GM19455 (cell line): ENCODE data around the gene DTNA.

Source experiments
- ATAC-seq: cut with Tn5 transposase; IDR thresholded peaks from one replicate; pipeline ENCODE4 v1.9.1; 2021; ENCODE audit not compliant: unreplicated experiment

Gene DTNA

DNA sequence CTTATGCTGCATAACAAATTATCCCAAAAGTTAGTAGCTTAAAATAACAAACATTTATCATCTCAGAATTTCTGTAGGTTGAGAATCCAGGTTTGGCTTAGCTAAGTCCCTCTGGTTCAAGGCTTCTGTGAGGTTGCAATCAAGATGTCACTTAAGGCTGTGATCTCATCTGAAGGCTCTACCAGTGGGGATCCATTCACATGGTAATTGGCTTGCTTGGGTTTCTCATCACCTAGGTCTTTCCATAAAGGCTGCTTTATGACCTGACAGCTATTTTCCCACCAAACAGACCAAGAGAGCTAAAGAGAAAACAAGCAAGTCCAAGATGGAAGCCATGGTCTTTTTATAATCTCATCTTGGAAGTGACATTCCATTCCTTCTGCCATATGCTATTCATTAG, 137.3 kb downstream of the DTNA start:
- no peak for ATAC-seq

DNA sequence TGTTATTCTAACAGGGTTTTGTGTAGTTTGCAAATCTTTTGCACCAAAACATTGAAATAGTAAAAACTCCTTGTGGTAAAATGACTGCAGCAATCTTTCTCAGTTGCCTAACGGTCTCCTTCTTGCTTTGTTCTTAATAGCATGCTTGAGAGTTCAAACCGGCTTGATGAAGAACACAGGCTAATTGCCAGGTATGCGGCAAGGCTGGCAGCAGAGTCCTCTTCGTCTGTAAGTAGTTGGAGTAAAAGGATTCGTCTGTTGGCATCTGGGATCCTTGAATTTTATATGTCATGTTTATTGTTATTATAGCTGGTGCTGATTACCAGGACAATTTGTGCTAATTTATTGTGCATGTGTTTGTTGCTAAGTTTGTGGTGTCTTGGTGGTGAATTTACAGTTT, 138.1 kb downstream of the DTNA start:
- no peak for ATAC-seq

DNA sequence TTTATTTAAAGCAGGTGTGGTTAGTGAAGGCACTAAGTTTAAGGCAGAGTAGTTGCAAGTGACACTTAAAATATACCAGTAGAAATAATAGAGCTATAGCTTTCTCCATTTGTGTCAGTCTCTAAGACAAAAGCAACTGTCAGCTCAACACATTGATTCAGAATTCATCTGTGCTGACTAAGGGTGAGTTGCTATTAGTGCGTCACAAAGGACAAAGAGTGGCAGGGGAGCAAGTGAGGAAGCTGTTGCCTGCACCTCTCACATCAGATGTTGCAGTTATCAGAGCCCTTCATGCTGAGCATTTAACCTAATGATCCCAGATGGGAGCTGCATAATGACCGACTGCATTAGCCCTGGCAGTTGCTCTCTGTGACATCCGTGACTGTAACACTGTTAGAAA, 138.6 kb downstream of the DTNA start:
- ATAC-seq, result no peak

DNA sequence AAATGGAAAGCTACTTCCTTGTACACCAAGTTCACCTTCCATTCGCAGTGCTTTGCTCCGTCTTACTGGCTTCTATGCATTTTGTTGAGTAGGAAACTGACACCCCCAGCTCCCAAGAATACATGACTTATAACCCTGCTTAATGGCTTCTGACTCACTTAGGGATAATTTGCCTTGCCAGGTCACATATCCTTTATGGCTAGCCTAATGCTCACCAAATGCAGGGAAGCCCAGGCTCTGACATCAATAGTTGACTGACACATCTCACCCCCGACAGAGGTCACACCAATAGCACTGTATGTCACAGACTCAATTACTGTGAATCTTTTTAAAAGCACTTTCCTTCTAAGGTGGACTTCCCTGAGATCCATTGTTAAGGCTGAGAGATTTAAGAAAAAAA, 147.2 kb downstream of the DTNA start:
- ATAC-seq, result no peak

DNA sequence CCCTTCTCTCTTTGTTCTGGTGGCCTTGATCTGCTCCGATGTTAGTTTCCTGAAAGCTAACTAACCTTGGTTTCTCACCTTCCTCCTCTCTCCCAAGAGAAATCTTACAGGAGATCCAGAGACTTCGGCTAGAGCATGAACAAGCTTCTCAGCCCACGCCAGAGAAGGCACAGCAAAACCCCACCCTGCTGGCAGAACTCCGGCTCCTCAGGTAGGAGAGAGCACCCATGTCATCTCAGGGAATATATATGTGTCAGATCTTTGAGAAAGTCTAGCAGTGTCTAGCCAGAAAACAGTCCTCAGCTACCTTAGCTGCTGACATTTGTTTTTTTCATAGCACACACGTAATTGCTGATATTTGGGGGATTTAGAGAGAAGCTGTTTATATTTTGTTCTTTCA, 148.1 kb downstream of the DTNA start:
- ATAC-seq, result no peak

DNA sequence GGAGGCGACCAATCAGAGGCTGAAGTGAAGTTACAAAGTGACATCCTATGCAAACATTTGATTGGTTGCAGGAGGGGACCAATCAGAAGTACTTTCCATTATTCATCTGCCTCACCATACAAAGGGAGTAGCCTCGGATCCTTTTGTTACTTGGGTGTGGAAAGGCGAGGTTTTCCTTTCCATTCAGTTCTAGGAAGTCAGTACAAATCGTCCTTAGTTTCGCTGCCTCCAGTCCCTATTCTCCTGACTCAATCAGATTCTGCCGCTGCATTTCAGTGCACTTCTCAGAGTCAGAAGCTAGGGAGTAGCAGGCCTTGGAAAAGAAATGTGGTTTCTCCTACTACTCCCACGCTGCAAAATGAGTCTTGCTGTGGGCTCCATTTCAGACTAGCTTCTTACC, 149.4 kb downstream of the DTNA start:
- no peak for ATAC-seq

DNA sequence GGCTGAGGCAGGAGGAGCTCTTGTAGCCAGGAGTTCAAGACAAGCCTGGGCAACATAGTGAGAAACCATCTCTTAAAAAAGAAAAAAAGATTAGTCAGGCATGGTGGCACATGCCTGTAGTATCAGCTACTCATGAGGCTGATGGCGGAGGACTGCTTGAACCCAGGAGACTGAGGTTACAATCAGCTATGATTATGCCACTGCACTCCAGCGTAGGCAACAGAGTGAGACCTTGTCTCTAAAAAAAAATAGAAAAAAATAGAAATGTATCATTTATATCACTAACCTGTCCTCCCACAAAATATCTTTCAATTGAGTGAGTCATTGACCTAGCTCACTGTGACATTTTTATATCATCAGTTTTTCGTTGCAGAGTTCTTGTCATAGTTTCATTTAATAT, 152.5 kb downstream of the DTNA start:
- no peak for ATAC-seq

DNA sequence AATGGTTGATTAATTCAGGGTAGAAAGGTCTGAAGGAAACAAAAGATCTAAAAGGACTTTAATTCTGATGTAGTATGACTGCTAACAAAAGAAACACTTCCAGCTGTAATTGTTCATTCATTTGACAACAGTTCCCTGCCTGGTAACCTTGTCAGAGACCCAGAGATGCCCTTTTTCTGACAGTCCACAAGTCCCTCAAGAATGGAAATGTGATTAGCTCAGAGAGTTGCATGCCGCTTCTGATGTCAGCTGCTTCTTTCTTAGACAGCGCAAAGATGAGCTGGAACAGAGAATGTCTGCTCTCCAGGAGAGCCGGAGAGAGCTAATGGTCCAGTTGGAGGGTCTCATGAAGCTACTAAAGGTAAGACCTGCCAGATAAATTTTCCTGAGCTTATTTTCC, 153.6 kb downstream of the DTNA start:
- no peak for ATAC-seq

DNA sequence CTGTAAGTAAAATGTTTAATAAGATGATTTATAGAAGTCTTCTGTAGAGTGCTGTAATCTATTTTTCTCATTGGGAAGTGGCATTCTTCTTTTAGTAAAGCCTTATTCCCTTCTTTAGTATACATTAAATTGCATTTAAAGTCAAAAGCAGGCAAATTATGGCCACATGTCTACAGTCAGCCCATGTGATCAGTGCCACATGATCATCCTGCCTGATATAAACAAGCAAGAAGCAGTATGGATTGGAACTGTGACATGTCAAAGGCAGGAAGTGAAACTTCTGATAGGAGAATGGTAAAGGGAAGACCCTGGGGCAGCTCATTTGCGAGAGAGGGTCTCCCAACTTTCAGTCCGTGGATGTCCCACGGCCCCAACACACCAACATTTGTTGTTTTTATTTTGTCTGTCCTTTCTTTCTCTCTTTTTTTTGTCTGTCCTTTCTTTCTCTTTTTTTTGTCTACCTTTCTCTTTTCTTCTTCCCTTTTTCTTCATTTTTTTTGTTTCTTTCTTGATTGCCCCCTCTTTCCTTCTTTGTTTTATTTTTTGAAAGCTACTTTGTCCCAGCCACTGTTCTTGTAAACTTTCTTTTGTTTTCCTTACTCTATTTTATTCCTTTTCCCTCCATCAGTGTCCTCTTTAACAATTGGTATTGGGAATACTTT, 154.9 kb downstream of the DTNA start:
- no peak for ATAC-seq

DNA sequence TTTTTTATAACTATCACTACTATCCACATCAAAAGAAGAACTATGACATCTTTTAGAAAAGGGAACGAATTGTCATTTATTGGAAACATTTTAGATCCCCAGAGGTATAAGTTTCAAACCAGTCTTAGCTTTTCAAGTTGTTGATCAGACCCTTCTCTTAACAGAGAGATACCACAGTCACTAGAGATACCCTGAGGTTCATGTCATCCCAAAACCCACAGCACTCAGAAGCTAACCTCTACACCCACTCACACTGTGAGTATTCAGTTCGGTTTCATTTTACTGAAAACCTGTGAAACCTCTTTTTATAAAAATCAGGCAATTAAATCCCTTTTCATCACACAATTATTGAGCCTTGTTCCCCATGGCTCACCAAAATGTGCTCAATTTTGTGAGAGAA, 156.2 kb downstream of the DTNA start:
- no peak for ATAC-seq

DNA sequence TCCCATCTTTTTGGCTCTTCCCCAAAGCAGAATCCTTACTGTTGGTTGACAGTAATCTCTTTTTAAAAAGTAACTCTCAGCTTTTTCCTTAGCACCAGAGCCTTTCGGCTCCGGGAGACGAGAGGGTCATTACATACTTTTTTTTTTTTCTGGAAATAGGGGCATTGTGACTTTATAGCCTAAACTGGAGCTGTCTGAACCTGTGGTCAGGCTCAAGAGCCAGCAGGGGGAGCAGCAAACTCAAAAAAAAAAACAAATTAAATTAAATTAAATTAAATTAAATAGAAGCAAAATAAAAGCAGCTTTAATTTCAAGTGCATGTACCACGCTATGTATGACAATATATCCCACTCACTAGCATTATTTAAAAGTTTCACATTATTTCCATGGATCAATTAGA, 156.6 kb downstream of the DTNA start:
- ATAC-seq, result no peak

DNA sequence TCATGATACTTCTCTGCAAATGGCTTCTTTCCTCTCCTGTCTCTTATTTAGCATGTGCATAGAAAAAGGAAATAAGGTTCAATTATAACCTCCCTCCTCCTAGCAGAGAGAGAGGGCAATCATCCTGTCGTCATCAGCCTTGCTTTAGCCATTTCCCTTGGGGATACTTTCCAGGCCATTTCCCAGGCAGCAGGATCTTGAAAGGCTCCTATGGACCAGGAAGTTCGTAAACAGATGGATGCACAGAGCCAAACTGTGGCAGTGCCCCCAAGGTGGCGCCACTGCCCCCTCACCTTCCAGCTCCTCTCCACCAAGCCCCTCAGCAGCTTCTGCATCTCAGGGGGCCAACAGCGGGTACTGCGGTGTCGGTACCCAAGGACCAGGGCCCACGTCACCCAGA, 157.4 kb downstream of the DTNA start:
- no peak for ATAC-seq

DNA sequence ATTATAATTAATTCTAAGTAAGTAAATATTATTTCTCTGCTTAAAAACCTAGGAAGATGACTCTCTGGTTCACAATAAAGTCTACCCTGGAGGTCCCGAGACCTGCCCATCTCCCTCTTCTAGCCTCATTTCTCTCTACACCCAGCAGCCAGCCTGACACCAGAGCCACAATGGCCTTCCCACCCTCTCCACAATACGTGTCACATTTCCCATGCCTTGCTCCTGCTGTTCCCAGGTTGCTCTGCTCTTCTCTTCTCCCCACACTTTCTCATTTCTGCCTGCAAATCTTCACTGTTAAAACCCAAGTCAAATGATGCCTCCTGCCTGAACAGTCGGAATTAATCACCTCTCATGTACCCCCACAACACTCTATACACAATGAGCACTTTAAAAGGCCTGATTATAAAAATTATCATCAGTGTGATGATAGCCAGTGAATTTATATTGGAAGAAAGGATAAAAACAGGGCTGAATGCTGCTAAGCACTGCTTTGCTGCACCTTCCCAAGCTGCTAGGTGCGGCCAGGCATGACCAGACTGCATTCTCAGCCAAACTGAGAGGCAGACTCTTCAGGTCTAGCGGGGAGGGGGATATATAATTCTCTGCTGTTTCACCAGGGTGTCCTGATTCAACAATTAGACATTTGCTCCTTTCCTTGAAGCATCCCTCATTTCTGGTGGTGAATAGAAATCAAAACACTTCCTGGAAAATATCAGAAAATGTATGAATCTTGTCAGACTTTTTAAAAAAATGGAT, 160.6 kb downstream of the DTNA start:
- no peak for ATAC-seq

DNA sequence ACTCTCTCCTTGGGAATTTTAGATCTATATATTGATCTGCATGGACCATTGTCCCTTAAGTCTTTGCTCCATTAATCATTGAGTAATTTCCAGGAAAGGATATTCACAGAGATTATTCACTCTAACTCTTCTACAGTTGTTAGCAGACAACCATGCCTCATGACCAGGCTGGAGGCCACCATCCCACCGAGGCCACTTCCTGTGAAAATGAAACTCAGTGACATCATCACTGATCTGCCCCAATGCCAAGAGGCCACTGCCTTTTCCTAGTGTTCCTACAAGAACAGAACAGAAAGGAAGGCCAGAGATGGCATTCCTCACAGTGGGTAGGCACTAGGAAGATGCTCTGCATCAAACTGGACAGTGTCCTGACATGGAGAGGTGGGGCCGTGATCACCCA, 161.3 kb downstream of the DTNA start:
- ATAC-seq, result no peak

DNA sequence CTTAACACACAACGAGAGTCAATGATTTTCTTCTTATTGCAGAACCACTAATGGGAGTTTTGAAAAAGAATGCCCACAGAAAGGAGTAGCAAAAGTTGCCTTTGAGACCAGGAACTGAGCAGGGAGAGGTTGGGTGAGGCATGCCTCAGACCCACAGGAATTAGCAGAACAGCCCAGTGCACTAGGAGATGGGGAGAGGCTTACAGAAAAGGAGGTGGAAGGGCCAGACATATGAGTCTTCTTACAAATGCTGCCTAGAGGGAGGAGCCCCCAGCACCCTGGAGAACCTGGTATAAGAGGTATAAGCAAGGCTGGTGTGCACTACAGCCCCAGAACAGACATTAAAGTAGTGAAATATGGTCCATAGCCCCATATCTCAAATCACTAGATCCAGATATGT, 162.0 kb downstream of the DTNA start:
- ATAC-seq, result no peak

DNA sequence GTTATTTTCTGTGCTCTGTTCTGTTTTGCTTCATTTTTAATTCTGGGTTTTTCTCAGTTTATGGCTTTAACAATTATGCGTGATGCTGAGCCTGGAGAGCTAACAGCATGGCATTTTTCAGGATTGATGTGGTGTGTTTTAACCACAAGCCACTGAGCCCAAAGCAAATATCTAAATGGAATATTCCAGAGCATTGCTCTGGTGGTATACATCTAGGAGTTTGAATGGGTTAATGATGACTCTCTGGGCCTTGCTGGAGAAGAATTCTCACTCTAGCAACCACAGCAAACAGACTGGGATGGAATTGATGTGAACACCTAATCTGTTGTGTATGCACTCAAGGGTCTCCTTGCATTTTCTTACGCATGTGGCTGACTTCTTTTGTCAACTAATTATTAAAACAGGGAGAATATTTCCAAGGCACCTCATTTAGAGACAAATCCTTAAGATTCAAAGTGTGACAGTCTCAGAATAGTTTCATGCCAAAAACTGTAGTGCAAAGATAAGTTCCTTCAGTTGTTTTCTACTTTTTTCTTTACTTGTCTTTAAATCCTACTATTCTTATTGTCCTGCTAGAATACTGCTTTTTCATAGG, 164.0 kb downstream of the DTNA start:
- no peak for ATAC-seq

DNA sequence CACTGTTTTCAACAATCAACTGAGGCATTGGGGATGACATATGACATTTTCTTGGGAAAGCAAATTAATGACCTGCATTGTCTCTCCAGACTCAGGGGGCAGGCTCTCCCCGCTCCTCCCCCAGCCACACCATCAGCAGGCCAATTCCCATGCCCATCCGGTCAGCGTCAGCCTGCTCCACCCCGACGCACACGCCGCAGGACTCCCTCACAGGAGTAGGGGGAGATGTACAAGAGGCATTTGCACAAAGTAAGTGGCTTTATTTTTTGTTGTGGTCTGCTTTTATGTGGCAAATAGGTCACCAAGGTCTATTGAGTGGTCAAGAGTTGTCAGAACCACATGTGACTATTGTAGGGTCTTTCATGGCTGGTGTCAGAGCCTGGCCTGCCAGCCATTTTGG, 165.1 kb downstream of the DTNA start:
- no peak for ATAC-seq

DNA sequence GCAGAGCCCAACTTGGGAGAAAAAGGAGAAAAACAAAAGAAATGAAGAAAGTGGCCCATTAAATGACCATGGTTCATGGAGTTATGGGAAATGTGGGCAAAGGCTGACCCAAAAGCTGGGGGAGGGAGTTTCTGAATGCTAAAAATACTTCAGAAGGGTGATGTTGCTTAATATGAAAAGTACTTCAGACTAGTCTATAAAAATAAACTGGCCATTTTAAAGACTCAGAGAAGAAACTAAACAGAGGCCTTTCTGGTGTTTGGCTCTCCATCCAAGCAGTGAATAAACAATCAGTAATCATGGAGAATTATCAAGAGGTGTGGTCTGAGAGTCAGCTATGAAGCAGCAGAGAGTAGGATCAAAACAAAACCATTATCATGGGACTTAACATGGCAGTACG, 170.3 kb downstream of the DTNA start:
- no peak for ATAC-seq

DNA sequence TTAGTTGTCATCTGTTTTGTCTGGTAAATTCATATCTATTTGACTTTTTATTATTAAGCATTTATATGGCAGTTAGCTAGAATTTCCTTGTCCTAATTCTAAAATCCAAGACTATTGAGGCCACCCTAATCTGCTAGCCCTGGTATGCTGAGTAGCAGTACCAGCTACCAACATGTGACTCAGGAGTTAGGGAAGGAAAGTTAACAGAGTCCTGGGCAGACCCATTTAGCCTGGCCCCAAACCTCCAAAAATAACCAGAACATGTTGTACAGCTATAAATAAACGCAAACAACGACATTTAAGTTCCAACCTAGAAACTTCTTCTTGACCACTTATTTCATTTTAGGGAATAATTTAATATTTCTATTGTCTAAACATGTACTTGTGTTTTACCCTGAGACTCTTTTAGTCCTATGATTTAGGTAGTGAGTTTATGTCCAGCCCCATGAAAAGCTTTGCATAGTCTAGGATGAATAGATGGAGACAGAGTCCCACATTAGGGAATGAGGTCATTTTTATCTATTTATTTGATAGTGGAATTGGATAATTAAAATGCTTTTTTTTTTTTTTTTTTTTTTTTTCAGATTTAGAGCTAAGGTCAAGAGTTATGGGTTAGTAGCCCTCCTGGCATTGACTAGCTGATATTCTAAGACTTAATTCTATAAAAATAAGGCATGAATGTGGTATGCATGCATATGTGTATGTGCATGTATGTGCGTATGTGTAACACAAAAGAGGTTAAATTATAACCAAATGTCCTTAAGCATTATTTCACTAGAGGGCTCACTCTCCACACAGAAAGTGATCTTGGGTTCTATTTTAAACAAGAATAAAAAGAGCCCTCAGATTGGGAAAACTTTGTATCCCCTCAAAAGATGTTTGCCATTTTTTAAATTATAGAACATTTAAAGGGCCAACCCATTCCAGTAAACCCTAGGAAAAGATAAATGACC, 171.1 kb downstream of the DTNA start:
- ATAC-seq, result no peak

DNA sequence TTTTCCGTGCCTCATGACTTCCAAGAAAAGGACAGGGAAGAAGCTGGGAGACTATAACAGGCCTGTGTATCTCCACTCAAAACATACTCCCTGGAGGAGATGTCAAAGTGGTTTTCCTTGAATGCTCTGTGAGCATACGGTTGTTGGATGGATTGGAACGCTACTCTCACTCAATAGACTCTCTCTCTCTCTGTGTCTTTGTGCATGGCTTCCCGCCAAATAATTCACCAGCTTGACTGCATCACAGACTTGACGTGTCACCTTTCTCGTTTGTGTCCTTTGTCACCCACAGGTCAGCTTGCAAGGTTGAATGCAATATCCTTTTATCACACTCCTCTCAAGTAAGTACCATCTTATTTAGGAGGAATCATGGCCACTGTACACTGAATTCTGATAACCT, 174.3 kb downstream of the DTNA start:
- ATAC-seq, result no peak

DNA sequence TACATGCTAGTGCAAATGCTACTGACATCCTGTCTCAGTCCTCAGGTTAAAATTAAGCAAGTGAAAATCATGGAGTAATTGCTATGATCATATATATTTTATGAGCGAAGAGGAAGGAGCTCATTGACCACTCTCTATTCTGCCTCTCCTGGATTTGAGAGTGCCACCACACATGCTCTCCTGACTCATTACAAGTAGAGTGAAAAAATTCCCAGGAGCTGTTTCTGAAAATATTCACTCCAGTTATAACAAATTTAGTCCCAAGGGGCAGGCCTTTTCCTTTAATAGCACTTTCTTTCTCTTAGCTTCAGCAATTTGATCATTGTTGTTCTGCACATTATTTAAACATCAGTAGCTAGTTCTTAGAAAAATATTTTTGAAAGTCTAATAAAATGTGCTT, 176.1 kb downstream of the DTNA start:
- no peak for ATAC-seq
